ENCODE data around the gene CCDC27.

DNA sequence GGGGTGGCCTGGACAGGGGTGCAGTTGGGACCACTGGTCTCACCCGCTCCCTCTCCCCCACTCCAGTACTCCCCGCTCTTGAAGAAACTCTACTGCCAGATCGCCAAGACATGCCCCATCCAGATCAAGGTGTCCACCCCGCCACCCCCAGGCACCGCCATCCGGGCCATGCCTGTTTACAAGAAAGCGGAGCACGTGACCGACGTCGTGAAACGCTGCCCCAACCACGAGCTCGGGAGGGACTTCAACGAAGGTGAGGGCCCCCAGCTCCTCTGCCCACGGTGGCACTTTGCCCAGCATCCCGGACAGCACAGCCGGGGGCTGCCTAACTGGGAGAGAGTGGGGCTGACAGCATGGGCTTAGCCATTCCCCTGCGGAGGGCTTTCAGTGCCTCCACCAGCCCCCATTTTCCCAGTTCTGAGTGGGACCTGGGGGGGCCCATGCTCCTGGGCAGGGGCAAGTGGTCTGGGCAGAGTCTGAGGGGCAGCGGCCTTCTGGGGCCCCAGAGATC is 30.2 kb upstream of the CCDC27 start:
- TF ChIP-seq, protein P1, sequence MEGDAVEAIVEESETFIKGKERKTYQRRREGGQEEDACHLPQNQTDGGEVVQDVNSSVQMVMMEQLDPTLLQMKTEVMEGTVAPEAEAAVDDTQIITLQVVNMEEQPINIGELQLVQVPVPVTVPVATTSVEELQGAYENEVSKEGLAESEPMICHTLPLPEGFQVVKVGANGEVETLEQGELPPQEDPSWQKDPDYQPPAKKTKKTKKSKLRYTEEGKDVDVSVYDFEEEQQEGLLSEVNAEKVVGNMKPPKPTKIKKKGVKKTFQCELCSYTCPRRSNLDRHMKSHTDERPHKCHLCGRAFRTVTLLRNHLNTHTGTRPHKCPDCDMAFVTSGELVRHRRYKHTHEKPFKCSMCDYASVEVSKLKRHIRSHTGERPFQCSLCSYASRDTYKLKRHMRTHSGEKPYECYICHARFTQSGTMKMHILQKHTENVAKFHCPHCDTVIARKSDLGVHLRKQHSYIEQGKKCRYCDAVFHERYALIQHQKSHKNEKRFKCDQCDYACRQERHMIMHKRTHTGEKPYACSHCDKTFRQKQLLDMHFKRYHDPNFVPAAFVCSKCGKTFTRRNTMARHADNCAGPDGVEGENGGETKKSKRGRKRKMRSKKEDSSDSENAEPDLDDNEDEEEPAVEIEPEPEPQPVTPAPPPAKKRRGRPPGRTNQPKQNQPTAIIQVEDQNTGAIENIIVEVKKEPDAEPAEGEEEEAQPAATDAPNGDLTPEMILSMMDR (IDR thresholded peaks at IDR 0.05; ENCODE audit: insufficient read depth, low read depth, low read length): no peak
- TF ChIP-seq EZH2 (IDR thresholded peaks at IDR 0.05; ENCODE audit: insufficient read depth, low read length): no peak
